ENCODE data around the gene KRT79. TPM values are rescaled to one million over a fixed set of nuclear protein-coding genes. Genes with fewer than 3 reads are reported as not detected.
A peak's percentile ranks its signal among the peaks of the same experiment; 100 is the strongest.
"Not testable (repeated sequence)": the region's sequence is repeated elsewhere in the genome, so short reads cannot be mapped to it uniquely, and the experiment has no call there.

KRT79 gene
- total RNA-seq, 6 donors from 2014 or later, result 0.30 to 8.9 (median 1.3) TPM; not detected in 2

DNA sequence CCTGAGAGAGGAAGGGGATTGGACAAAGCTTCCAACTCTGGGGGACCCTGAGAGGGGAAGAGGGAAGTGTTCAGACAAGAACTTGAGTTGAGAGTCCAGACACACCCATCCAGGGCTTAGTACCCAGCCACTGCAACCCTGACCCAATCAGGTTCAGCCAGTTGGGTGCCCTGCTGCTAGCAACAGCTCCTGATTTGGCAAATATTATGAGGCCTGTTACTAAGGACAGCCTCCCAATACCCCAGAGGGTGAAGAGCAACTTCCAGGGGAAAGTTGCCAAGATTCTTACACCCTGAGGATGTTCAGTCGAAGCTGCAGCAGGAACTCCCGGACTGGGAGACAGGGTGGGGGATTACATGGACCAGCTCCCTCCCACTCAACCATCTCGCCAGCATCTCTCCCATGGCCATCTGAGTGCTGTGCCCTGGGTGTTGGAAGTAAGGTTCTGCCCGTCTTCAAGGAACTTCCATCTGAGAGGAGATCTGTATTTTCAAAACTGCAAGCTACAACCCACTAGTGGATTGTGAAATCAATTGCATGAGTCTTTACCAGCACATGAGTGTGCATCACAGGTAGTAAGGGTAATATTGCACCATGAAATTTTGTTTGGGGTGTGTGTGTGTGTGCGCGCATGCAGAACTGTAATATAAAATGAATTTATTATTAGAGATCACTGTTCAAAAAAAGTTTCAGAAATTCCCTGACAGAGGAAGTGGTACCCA is 26.2 kb upstream of the KRT79 start:
- H3K4me3 ChIP-seq, result no peak overlapping the region
- DNase-seq (peak in 1 of 2 donors; percentile 36), ATAC-seq (ENCODE audit: low FRiP score in 2 of 2) (peak; percentile 63 to 80)
- TF ChIP-seq POLR2AphosphoS5 (IDR thresholded peaks at IDR 0.05) (no peak), EP300 (IDR thresholded peaks at IDR 0.05) (no peak), POLR2A (IDR thresholded peaks at IDR 0.05) (no peak)
- TF ChIP-seq, protein P1, sequence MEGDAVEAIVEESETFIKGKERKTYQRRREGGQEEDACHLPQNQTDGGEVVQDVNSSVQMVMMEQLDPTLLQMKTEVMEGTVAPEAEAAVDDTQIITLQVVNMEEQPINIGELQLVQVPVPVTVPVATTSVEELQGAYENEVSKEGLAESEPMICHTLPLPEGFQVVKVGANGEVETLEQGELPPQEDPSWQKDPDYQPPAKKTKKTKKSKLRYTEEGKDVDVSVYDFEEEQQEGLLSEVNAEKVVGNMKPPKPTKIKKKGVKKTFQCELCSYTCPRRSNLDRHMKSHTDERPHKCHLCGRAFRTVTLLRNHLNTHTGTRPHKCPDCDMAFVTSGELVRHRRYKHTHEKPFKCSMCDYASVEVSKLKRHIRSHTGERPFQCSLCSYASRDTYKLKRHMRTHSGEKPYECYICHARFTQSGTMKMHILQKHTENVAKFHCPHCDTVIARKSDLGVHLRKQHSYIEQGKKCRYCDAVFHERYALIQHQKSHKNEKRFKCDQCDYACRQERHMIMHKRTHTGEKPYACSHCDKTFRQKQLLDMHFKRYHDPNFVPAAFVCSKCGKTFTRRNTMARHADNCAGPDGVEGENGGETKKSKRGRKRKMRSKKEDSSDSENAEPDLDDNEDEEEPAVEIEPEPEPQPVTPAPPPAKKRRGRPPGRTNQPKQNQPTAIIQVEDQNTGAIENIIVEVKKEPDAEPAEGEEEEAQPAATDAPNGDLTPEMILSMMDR (IDR thresholded peaks at IDR 0.05), result no peak
- H3K27me3 ChIP-seq, result no peaks in the 10 kb centered on the region
- H3K4me1 ChIP-seq, result peaks cover 0 to 7% (median 3%) of the 10 kb centered on the region in 4 donors
- no peaks in the 10 kb centered on the region for H3K36me3 ChIP-seq
- 61 to 68% methylated on average over 3 to 6 of the region's 6 CpGs for WGBS, 2 donors
- H3K27ac ChIP-seq, result no peak overlapping the region
- H3K9me3 ChIP-seq, result no peaks in the 10 kb centered on the region

DNA sequence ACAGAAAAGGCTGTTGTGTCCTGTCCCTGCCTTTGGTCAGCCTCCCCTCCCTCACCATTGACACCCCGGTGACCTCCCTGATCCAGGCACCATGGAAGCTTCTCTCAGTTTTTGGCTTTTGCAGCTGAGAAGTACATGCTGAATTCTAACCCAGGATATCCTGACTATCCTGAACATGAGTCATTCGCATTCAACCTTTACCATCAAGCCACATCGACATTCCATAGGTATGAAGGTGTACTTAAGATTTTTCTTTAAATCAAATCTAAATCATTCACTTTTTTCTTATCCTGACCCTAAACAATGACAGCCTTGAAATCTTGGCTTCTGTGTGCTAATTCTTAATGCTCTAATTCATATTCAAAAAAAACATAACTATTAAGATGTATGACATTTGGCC is 23.4 kb upstream of the KRT79 start:
- Histone ChIP-seq H3K27me3 (no peaks in the 10 kb centered on the region), H3K4me1 (peaks cover 0 to 7% (median 3%) of the 10 kb centered on the region in 4 donors), H3K27ac (no peak overlapping the region), H3K4me3 (no peak overlapping the region), H3K36me3 (no peaks in the 10 kb centered on the region), H3K9me3 (peaks cover 0 to 3% (median 0%) of the 10 kb centered on the region in 4 donors)
- ATAC-seq (ENCODE audit: low FRiP score in 2 of 2), result no peak
- 90 to 94% methylated on average over 3 of the region's 3 CpGs for WGBS, 2 donors
- TF ChIP-seq POLR2A (IDR thresholded peaks at IDR 0.05) (no peak), EP300 (IDR thresholded peaks at IDR 0.05) (no peak), POLR2AphosphoS5 (IDR thresholded peaks at IDR 0.05) (no peak)
- TF ChIP-seq, protein P1 (IDR thresholded peaks at IDR 0.05), result no peak
- DNase-seq, result no peak

DNA sequence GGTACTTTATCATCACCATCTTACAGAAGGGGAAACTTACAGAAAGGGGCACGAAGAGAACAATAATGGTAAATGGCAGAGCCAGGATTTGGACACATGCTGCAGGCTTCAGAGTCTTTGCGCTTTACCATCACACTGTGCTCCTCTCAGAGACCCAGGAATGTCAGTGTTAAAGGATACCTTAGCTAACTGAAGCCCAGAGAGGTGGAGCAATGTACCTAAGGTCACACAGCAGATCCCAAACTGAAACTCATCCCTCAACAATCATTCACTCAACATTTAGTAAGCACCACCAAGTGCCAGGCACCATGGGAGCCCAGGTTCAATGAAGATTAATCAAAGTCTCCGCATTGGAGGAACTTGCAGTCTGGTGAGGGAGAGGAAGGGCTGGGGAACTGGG is 22.7 kb upstream of the KRT79 start:
- WGBS, 2 donors, result 80 to 87% methylated on average over 3 of the region's 3 CpGs
- Histone ChIP-seq H3K9me3 (peaks cover 0 to 3% (median 0%) of the 10 kb centered on the region in 4 donors), H3K27me3 (no peaks in the 10 kb centered on the region), H3K27ac (no peak overlapping the region), H3K4me1 (peaks cover 0 to 7% (median 3%) of the 10 kb centered on the region in 4 donors), H3K36me3 (no peaks in the 10 kb centered on the region), H3K4me3 (no peak overlapping the region)
- ATAC-seq (ENCODE audit: low FRiP score in 2 of 2), result no peak
- no peak for DNase-seq
- TF ChIP-seq, protein P1 (IDR thresholded peaks at IDR 0.05), result no peak
- TF ChIP-seq EP300 (IDR thresholded peaks at IDR 0.05), result no peak
- no peak for TF ChIP-seq POLR2AphosphoS5 (IDR thresholded peaks at IDR 0.05)
- no peak for TF ChIP-seq POLR2A (IDR thresholded peaks at IDR 0.05)

DNA sequence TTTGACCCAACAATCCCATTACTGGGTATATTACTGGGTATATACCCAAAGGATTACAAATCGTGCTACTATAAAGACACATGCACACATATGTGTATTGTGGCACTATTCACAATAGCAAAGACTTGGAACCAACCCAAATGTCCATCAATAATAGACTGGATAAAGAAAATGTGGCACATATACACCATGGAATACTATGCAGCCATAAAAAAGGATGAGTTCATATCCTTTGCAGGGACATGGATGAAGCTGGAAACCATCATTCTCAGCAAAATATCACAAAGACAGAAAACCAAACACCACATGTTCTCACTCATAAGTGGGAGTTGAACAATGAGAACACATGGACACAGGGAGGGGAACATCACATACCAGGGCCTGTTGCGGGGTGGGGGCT is 22.0 kb upstream of the KRT79 start:
- not testable (repeated sequence) for H3K4me3 ChIP-seq; H3K27ac ChIP-seq; H3K4me1 ChIP-seq; ATAC-seq (ENCODE audit: low FRiP score in 2 of 2); DNase-seq; H3K27me3 ChIP-seq; H3K9me3 ChIP-seq; H3K36me3 ChIP-seq
- 66 to 98% methylated on average over 2 of the region's 2 CpGs for WGBS, 2 donors

DNA sequence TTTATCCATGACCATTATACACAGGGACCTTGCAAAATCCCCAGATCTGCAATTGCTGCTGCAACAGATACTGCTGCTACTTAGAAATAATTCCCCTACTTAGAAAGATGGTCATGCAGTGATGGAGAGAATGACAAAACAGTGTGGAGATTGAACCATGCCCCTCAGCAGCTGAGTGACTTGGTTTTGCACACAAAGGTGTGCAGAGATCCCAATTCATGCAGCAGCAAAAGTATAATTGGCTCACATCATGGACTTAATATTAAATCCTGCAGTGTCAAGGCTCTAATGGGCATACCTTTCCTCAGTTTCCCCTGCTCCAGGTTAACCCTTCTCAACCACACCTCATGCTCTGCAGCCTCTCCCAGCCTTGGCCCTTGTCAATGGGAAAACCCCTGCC is 17.7 kb upstream of the KRT79 start:
- Histone ChIP-seq H3K4me3 (no peak overlapping the region), H3K36me3 (no peaks in the 10 kb centered on the region), H3K4me1 (peaks cover 0 to 8% (median 0%) of the 10 kb centered on the region in 4 donors), H3K9me3 (peaks cover 0 to 3% (median 0%) of the 10 kb centered on the region in 4 donors), H3K27me3 (no peaks in the 10 kb centered on the region), H3K27ac (no peak overlapping the region)
- TF ChIP-seq, protein P1 (IDR thresholded peaks at IDR 0.05), result no peak
- TF ChIP-seq POLR2A (IDR thresholded peaks at IDR 0.05) (no peak), EP300 (IDR thresholded peaks at IDR 0.05) (no peak), POLR2AphosphoS5 (IDR thresholded peaks at IDR 0.05) (no peak)
- DNase-seq (no peak), ATAC-seq (ENCODE audit: low FRiP score in 2 of 2) (no peak)
